K562 (cell line): ENCODE measurements around the gene ASCC1. TPM values are rescaled to one million over a fixed set of nuclear protein-coding genes. Genes with fewer than 3 reads are reported as not detected.

Experiments
- ATAC-seq: fragments of 200-7000 bp; cut with Tn5 transposase; 3 replicates; pipeline ENCODE4 v1.9.1; 2020; ENCODE audit warnings: moderate library complexity
- BruUV-seq: library from RNA; stranded (reverse); fragments of 400-500 nt; replicated peaks from 2 replicates; lab custom pipeline; 2021; lab: Mats Ljungman, UMichigan
- CTCF ChIA-PET: fragments of 300-600 bp; formaldehyde crosslinking; extraction: SDS; loops from one replicate; lab custom pipeline; 2021; ENCODE audit warnings: low intra/inter-chr PET ratio; lab: Yijun Ruan, JAX
- POLR2A ChIA-PET: fragments of 300-600, 350-650 bp; sonication (Branson Sonifier 250); formaldehyde crosslinking; extraction: SDS; loops from one replicate; lab custom pipeline; 2021; ENCODE audit warnings: antibody characterized with exemption, inconsistent platforms; lab: Yijun Ruan, JAX
- DNase-seq, 4 experiments: peaks; one replicate each; pipeline versions ENCODE4 v3.0.0 to v3.0.0-alpha.2; 2011 to 2018; ENCODE audit warnings: low spot score in 3 of 4, mixed read lengths in 3 of 4; ENCODE audit errors: extremely low read depth in 1 of 4
- FAIRE-seq: peaks from 2 replicates; lab custom pipeline; 2011; peaks lifted over from hg19 to GRCh38; lab: Jason Lieb, UNC
- H2AFZ ChIP-seq: 2 replicates; pipeline ENCODE4 v1.6.0; 2011; ENCODE audit warnings: low read depth, low read length, control low read depth, inconsistent platforms
- H3K27ac ChIP-seq: fragments of 200-600 bp; 3 replicates; pipeline ENCODE4 v1.8.0; 2011; ENCODE audit warnings: low read depth, mild to moderate bottlenecking, control low read depth, inconsistent platforms, low read length, moderate library complexity, mixed read lengths; ENCODE audit errors: extremely low read depth
- H3K27me3 ChIP-seq, 2 experiments: fragments of 300-600 bp in 1 of 2; 2 replicates in 1 of 2; 3 replicates in 1 of 2; pipeline versions ENCODE4 v1.6.0 to v1.8.0; 2011; ENCODE audit warnings: inconsistent platforms in 2 of 2, low read length in 2 of 2, mild to moderate bottlenecking in 1 of 2, mixed read lengths in 1 of 2, moderate library complexity in 1 of 2; ENCODE audit not compliant: control insufficient read depth in 2 of 2, insufficient read depth in 2 of 2
- H3K36me3 ChIP-seq: fragments of 300-600 bp; 3 replicates; pipeline ENCODE4 v1.8.0; 2011; ENCODE audit warnings: mild to moderate bottlenecking, low read length, inconsistent platforms; ENCODE audit not compliant: control insufficient read depth, insufficient read depth
- H3K4me1 ChIP-seq, 2 experiments: fragments of 200-600 bp in 1 of 2; replicated peaks in 1 of 2; 2 replicates in 1 of 2; 3 replicates in 1 of 2; pipeline versions ENCODE4 v1.5.1 to v1.8.0; 2011; ENCODE audit warnings: inconsistent platforms in 2 of 2, low read length in 2 of 2, mild to moderate bottlenecking in 1 of 2, mixed read lengths in 1 of 2, moderate library complexity in 1 of 2; ENCODE audit not compliant: control insufficient read depth in 2 of 2, insufficient read depth in 2 of 2
- H3K4me2 ChIP-seq: 2 replicates; pipeline ENCODE4 v1.6.1; 2011; ENCODE audit warnings: low read length, control low read depth, inconsistent platforms, mixed read lengths; ENCODE audit not compliant: insufficient read depth
- H3K4me3 ChIP-seq: fragments of 200-600 bp; sonication (generic), shearing (Covaris generic); 2 replicates; pipeline ENCODE4 v1.5.1; 2016; ENCODE audit warnings: control low read depth, inconsistent platforms
- H3K79me2 ChIP-seq: fragments of 200-600 bp; 3 replicates; pipeline ENCODE4 v1.8.0; 2011; ENCODE audit warnings: low read length, inconsistent platforms; ENCODE audit not compliant: control insufficient read depth, insufficient read depth
- H3K9ac ChIP-seq, 2 experiments: 2 replicates each; pipeline versions ENCODE4 v1.6.0 to v1.6.1; 2011; ENCODE audit warnings: low read depth in 2 of 2, low read length in 2 of 2, control low read depth in 1 of 2, inconsistent platforms in 1 of 2, mild to moderate bottlenecking in 1 of 2, mixed read lengths in 1 of 2; ENCODE audit not compliant: insufficient read depth in 1 of 2
- H3K9me1 ChIP-seq: one replicate; pipeline ENCODE4 v1.6.0; 2011; ENCODE audit warnings: inconsistent platforms, mild to moderate bottlenecking, low read length, moderate library complexity; ENCODE audit not compliant: control insufficient read depth, insufficient read depth
- H3K9me3 ChIP-seq: replicated peaks from 2 replicates; pipeline ENCODE4 v1.5.1; 2011; ENCODE audit warnings: low read depth, low read length, inconsistent platforms; ENCODE audit not compliant: control insufficient read depth, insufficient read depth
- H4K20me1 ChIP-seq: replicated peaks from 2 replicates; pipeline ENCODE4 v1.6.1; 2011; ENCODE audit warnings: low read length, inconsistent platforms, mixed read lengths; ENCODE audit not compliant: control insufficient read depth, insufficient read depth
- CEBPB ChIP-seq: fragments of 450-650 bp; IDR thresholded peaks from 2 replicates; pipeline ENCODE4 v1.6.1; 2016; ENCODE audit warnings: missing genetic modification characterization, missing compliant biosample characterization
- FOXK1 ChIP-seq: sonication (generic); formaldehyde crosslinking; IDR thresholded peaks from 2 replicates; pipeline ENCODE4 v1.8.0; 2022; ENCODE audit warnings: missing genetic modification reagents, mild to moderate bottlenecking, borderline replicate concordance
- FOXO4 ChIP-seq: fragments of 450-650 bp; formaldehyde crosslinking; IDR thresholded peaks from 2 replicates; pipeline ENCODE4 v1.4.0; 2020; ENCODE audit warnings: mild to moderate bottlenecking, moderate library complexity
- HOMEZ ChIP-seq: fragments of 250-450 bp; sonication (Bioruptor Pico); IDR thresholded peaks from 2 replicates; pipeline ENCODE4 v1.4.0; 2020; ENCODE audit warnings: mild to moderate bottlenecking, moderate library complexity
- ZNF280B ChIP-seq: fragments of 250-450 bp; sonication (Bioruptor Pico); IDR thresholded peaks from 2 replicates; pipeline ENCODE4 v1.5.1; 2021; ENCODE audit warnings: mild to moderate bottlenecking
- WGBS: fragments of 100-300 bp; shearing (Covaris generic); methylation state at CpG from one replicate; pipeline ENCODE4 v1.1.6; 2016; ENCODE audit warnings: low coverage, mixed read lengths; ENCODE audit not compliant: insufficient coverage; ENCODE audit errors: missing lambda C conversion rate; 5-methylcytosine and 5-hydroxymethylcytosine counted together
- in situ Hi-C: fragments of 300-500 bp; cut with MboI; formaldehyde crosslinking; loops from 4 replicates; pipeline ENCODE4 v1.15.0; 2018; ENCODE audit warnings: inconsistent platforms, mixed read lengths
- intact Hi-C: fragments of 100-400 bp; cut with micrococcal nuclease; formaldehyde crosslinking; loops from 2 replicates; pipeline ENCODE4 v1.14.2; 2022
- polyA plus RNA-seq, 8 experiments: library from polyadenylated mRNA; depleted of rRNA in 4 of 8; stranded (reverse) in 5 of 8; unstranded in 3 of 8; fragments of >200 nt; fragmentation: Nextera tagmentation in 2 of 8; fragmentation: Illumina TruSeq in 1 of 8; extraction: Ambion mirVana in 2 of 8; extraction: Trizol in 1 of 8; gene quantifications; 2 replicates each; pipeline versions ENCODE4 v1.2.1 to v1.2.3, GENCODE V29; 2011 to 2014; ENCODE audit warnings: inconsistent platforms in 1 of 8, missing spikeins in 1 of 8
- total RNA-seq, 7 experiments: library from RNA; depleted of rRNA in 6 of 7; stranded (reverse); fragments of >200 nt in 6 of 7; fragmentation: Illumina TruSeq in 2 of 7; extraction: Trizol in 2 of 7; gene quantifications; 2 replicates each; pipeline versions ENCODE4 v1.2.1 to v1.2.3, GENCODE V29; 2011 to 2021; ENCODE audit warnings: low replicate concordance in 1 of 7

Gene ASCC1
- total and polyA plus RNA-seq, 9 of the 15 experiments (the other 6 are each of a cell fraction or from before 2014, with no cell fraction given): 31.7 to 73.3 (median 52.8) TPM

- Histone ChIP-seq H3K36me3 (no peaks in the 10 kb centered on the region), H3K4me1 (peaks cover 1 to 3% of the 10 kb centered on the region in 2 experiments; a peak in 2 of 5 replicates), H4K20me1 (no peaks in the 10 kb centered on the region), H3K27me3 (peaks cover 0 to 19% of the 10 kb centered on the region in 2 experiments; a peak in 1 of 5 replicates), H3K4me2 (no peak overlapping the region), H3K9ac (no peak overlapping the region), H3K9me3 (peaks cover 9% of the 10 kb centered on the region), H2AFZ (no peak overlapping the region), H3K27ac (no peak overlapping the region), H3K79me2 (no peaks in the 10 kb centered on the region), H3K9me1 (no peaks in the 10 kb centered on the region), H3K4me3 (no peak overlapping the region)
- TF ChIP-seq FOXO4 (CRISPR knock-in tag) (no peak), CEBPB (tag) (no peak), ZNF280B (CRISPR knock-in tag) (no peak), HOMEZ (CRISPR knock-in tag) (no peak), FOXK1 (CRISPR knock-in tag) (no peak)
- intact Hi-C loops: no loop called here
- no TSS peak for BruUV-seq
- POLR2A ChIA-PET: interaction anchor here (0.8 to 1.1 kb wide), 2 partner anchors 8 to 270 kb away, joined by 4 to 5 read pairs; no protein-coding TSS in a partner anchor
- CTCF ChIA-PET: interaction anchor here (0.6 to 1.1 kb wide), 3 partner anchors 155 to 515 kb away, joined by 3 to 4 read pairs (median 3); no protein-coding TSS in a partner anchor
- 8% methylated on average over 3 of the region's 3 CpGs for WGBS
- DNase-seq (no peak), ATAC-seq (no peak), FAIRE-seq (no peak)
- in situ Hi-C loops: no loop called here
Observed at GRCh38 chr10:72050873-72051272, 165.2 kb downstream of the ASCC1 start.
